ENCODE measurements around the gene SLC22A3. TPM values are rescaled to one million over a fixed set of nuclear protein-coding genes. Genes with fewer than 3 reads are reported as not detected.

SLC22A3 gene
- total and polyA plus RNA-seq, 2 donors (not counting 1 experiment from before 2014, with no cell fraction given), result under 0.01 to 0.03 TPM

DNA sequence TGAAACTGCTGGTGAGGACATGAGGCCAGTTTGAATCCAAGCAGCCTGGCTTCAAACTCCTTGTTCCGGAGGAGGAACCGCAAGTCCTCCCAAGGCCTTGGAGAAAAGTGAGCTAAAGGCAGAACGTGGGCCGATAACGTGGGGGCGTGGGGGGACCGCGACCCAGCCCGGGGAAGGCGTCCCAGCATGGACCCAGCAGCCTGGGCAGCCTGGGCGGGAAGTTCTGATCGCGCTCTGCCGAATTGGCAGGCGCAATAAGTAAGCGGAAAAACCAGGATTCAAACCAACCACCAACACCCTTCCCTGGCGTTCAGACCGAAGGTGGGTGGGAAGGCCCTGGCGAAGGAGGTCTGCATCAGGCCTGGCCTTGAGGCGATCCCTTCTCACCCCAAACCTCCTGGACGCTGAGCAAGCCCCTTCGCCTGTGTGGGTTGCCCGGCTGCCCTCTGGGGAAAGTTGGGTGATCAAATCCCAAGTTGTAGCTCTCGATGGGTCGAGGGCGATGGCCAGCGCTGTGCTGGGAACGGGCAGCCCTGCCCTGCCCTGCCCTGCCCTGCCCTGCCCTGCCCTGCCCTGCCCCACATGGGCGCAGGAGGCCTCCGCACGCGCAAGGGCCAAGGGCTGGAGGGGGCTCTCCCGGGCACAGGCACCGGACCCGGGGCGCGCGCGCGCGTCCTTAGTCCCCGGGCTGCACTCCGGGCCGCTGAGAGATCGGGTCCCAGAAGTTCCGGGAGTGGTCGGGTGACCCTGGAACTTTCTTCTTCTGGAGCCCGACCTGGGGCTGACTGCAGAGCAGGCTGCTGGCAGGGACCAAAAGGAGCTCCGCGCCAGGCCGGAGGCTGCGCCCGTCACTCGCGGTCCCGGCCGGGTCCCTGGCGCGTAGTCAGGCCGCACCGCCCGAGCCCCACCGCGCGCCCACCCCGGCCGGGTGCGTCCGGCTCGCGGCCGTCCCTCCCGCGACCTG is 637 bp upstream of the SLC22A3 start:
- Histone ChIP-seq H3K9ac (ENCODE audit: insufficient read depth, low read length) (no peak overlapping the region), H3K36me3 (ENCODE audit: control insufficient read depth, insufficient read depth, low read length) (no peaks in the 10 kb centered on the region), H3K4me2 (ENCODE audit: extremely low read depth, insufficient read depth, low read length) (no peak overlapping the region), H4K20me1 (ENCODE audit: control insufficient read depth, extremely low read depth, insufficient read depth, low read length) (no peaks in the 10 kb centered on the region), H3K27ac (ENCODE audit: insufficient read depth, low read length) (no peak overlapping the region), H3K4me3 (replicated peaks in 1 of 4; ENCODE audit: control extremely low read depth in 1 of 4, insufficient read depth in 1 of 4, low read depth in 3 of 4, low read length in 4 of 4) (no peak overlapping the region), H2AFZ (ENCODE audit: low read length) (no peak overlapping the region), H3K79me2 (ENCODE audit: control insufficient read depth, insufficient read depth, low read length) (no peaks in the 10 kb centered on the region), H3K4me1 (ENCODE audit: control insufficient read depth, extremely low read depth, insufficient read depth, low read length) (no peaks in the 10 kb centered on the region), H3K27me3 (ENCODE audit: control insufficient read depth, insufficient read depth, low read length) (peaks cover 6% of the 10 kb centered on the region), H3K9me3 (ENCODE audit: control insufficient read depth, insufficient read depth, low read depth, low read length) (no peaks in the 10 kb centered on the region)
- no peak for DNase-seq (ENCODE audit: low read depth in 2 of 2)
- TF ChIP-seq, protein P1, sequence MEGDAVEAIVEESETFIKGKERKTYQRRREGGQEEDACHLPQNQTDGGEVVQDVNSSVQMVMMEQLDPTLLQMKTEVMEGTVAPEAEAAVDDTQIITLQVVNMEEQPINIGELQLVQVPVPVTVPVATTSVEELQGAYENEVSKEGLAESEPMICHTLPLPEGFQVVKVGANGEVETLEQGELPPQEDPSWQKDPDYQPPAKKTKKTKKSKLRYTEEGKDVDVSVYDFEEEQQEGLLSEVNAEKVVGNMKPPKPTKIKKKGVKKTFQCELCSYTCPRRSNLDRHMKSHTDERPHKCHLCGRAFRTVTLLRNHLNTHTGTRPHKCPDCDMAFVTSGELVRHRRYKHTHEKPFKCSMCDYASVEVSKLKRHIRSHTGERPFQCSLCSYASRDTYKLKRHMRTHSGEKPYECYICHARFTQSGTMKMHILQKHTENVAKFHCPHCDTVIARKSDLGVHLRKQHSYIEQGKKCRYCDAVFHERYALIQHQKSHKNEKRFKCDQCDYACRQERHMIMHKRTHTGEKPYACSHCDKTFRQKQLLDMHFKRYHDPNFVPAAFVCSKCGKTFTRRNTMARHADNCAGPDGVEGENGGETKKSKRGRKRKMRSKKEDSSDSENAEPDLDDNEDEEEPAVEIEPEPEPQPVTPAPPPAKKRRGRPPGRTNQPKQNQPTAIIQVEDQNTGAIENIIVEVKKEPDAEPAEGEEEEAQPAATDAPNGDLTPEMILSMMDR (conservative IDR thresholded peaks at IDR 0.05 in 1 of 2, IDR thresholded peaks at IDR 0.05 in 1 of 2; ENCODE audit: low read depth in 1 of 2, low read length in 2 of 2), result no peak
- TF ChIP-seq EZH2 (IDR thresholded peaks at IDR 0.05; ENCODE audit: low read length, missing control alignments), result no peak

DNA sequence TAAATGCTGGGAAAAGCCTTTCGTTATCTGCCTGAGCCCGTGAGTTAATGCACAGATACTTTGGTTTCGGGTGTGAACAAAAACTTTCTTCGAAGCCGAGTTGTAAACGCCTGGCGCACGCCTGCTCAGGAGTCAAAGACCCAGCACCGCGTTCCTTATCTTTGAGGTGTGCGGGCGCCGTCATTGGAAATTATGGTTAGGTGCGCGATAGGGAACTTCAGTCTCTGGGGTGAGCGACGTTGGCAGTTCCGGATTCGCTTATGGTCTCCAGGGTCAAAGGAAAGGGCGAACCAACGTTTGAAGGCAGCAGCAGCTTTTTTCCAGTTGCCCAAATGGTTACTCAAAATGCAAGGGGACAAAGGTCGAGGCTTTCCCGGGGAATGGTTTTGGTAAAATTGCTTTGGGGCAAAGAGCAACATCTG is 853 bp downstream of the SLC22A3 start:
- Histone ChIP-seq H3K36me3 (ENCODE audit: control insufficient read depth, insufficient read depth, low read length) (no peaks in the 10 kb centered on the region), H3K27me3 (ENCODE audit: control insufficient read depth, insufficient read depth, low read length) (peaks cover 6% of the 10 kb centered on the region)

DNA sequence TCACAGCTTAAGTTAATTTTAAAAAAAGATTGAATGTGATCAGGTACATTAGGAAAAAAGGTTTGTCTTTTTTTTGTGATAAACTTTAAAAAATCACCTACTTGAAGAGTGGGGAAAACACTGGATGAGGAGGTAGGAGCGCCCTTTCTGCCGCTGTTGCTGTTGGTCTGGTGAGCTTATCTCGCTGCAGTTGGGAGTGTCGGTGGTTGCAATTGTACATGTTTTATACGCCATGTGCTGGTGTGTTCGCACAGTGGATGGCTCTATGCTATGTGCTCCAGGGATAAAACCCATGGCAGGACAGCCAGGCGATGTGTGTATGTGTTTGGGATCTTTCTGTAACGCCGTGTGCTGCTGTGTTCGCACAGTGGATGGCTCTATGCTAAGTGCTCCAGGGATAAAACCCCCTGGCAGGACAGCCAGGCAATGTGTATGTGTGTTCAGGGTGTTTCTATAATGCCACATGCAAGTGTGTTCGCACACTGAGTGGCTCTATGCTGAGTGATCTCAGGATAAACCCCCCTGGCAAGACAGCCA is 1.7 kb downstream of the SLC22A3 start:
- H3K27ac ChIP-seq (ENCODE audit: insufficient read depth, low read length), result no peak overlapping the region
- H3K4me3 ChIP-seq (replicated peaks in 1 of 4; ENCODE audit: control extremely low read depth in 1 of 4, insufficient read depth in 1 of 4, low read depth in 3 of 4, low read length in 4 of 4), result no peak overlapping the region
- peak; percentile 31 for TF ChIP-seq EZH2 (IDR thresholded peaks at IDR 0.05; ENCODE audit: low read length, missing control alignments)
- TF ChIP-seq, protein P1 (conservative IDR thresholded peaks at IDR 0.05 in 1 of 2, IDR thresholded peaks at IDR 0.05 in 1 of 2; ENCODE audit: low read depth in 1 of 2, low read length in 2 of 2), result no peak
- no peaks in the 10 kb centered on the region for H4K20me1 ChIP-seq (ENCODE audit: control insufficient read depth, extremely low read depth, insufficient read depth, low read length)
- DNase-seq (ENCODE audit: low read depth in 2 of 2), result no peak
- H3K9me3 ChIP-seq (ENCODE audit: control insufficient read depth, insufficient read depth, low read depth, low read length), result no peaks in the 10 kb centered on the region
- H2AFZ ChIP-seq (ENCODE audit: low read length), result no peak overlapping the region
- H3K79me2 ChIP-seq (ENCODE audit: control insufficient read depth, insufficient read depth, low read length), result no peaks in the 10 kb centered on the region
- no peaks in the 10 kb centered on the region for H3K36me3 ChIP-seq (ENCODE audit: control insufficient read depth, insufficient read depth, low read length)
- H3K9ac ChIP-seq (ENCODE audit: insufficient read depth, low read length), result no peak overlapping the region
- H3K27me3 ChIP-seq (ENCODE audit: control insufficient read depth, insufficient read depth, low read length), result peaks cover 6% of the 10 kb centered on the region
- H3K4me2 ChIP-seq (ENCODE audit: extremely low read depth, insufficient read depth, low read length), result no peak overlapping the region
- no peaks in the 10 kb centered on the region for H3K4me1 ChIP-seq (ENCODE audit: control insufficient read depth, extremely low read depth, insufficient read depth, low read length)

More for the DNA sequence above, 853 bp downstream of the SLC22A3 start:
- no peak for DNase-seq (ENCODE audit: low read depth in 2 of 2)
- no peaks in the 10 kb centered on the region for H3K79me2 ChIP-seq (ENCODE audit: control insufficient read depth, insufficient read depth, low read length)
- no peaks in the 10 kb centered on the region for H3K9me3 ChIP-seq (ENCODE audit: control insufficient read depth, insufficient read depth, low read depth, low read length)
- H4K20me1 ChIP-seq (ENCODE audit: control insufficient read depth, extremely low read depth, insufficient read depth, low read length), result no peaks in the 10 kb centered on the region
- no peaks in the 10 kb centered on the region for H3K4me1 ChIP-seq (ENCODE audit: control insufficient read depth, extremely low read depth, insufficient read depth, low read length)
- TF ChIP-seq, protein P1 (conservative IDR thresholded peaks at IDR 0.05 in 1 of 2, IDR thresholded peaks at IDR 0.05 in 1 of 2; ENCODE audit: low read depth in 1 of 2, low read length in 2 of 2), result no peak
- TF ChIP-seq EZH2 (IDR thresholded peaks at IDR 0.05; ENCODE audit: low read length, missing control alignments), result no peak
- H3K4me3 ChIP-seq (replicated peaks in 1 of 4; ENCODE audit: control extremely low read depth in 1 of 4, insufficient read depth in 1 of 4, low read depth in 3 of 4, low read length in 4 of 4), result peak overlapping the region; percentile 33 to 57 (median 44)
- peak overlapping the region; percentile 46 for H2AFZ ChIP-seq (ENCODE audit: low read length)
- peak overlapping the region; percentile 87 for H3K4me2 ChIP-seq (ENCODE audit: extremely low read depth, insufficient read depth, low read length)
- no peak overlapping the region for H3K27ac ChIP-seq (ENCODE audit: insufficient read depth, low read length)
- no peak overlapping the region for H3K9ac ChIP-seq (ENCODE audit: insufficient read depth, low read length)

Data from fibroblast of lung (primary cell).